ENCODE measurements around the gene CDK6. TPM values are rescaled to one million over a fixed set of nuclear protein-coding genes. Genes with fewer than 3 reads are reported as not detected.

Gene CDK6
- total RNA-seq, 1 donor: 36.0 TPM

DNA sequence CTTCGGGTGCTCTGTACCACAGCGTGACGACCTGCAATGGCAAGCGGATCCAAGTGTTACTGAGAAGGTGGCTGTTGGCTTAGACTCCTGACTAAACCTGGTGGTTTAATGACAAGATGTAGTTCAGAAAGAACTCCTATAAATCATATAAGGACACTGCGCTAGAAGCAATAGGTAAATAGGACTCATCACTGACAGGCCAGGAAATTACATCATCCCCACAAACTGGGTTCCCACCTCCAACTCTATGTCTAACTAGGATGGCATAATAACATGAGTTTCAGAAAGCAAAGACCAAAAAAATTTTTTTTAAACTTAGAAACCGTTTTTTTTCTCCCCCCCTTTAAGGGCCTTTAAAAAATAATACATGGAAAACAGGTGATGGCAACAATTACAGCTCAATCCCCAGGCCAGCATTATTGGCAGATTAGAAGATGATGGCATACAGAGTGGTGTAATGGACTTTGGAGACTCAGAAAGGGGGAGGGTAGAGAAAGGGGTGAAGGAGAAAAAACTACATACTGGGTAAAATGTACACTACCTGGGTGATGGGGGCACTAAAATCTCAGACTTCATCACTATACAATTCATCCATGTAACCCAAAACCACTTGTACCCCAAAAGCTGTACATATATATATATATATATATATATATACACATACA, 164.7 kb downstream of the CDK6 start:
- no peak overlapping the region for H3K4me3 ChIP-seq (ENCODE audit: low read depth, low read length)
- no peak for DNase-seq (ENCODE audit: low read depth)
- no peak for TF ChIP-seq CTCF (IDR thresholded peaks at IDR 0.05; ENCODE audit: insufficient read depth, low read length)

- no peak for DNase-seq (ENCODE audit: low read depth)
- no peak overlapping the region for H3K4me3 ChIP-seq (ENCODE audit: low read depth, low read length)
- TF ChIP-seq CTCF (IDR thresholded peaks at IDR 0.05; ENCODE audit: insufficient read depth, low read length): no peak
Observed at GRCh38 chr7:92670204-92670851, 166.0 kb downstream of the CDK6 start.

DNA sequence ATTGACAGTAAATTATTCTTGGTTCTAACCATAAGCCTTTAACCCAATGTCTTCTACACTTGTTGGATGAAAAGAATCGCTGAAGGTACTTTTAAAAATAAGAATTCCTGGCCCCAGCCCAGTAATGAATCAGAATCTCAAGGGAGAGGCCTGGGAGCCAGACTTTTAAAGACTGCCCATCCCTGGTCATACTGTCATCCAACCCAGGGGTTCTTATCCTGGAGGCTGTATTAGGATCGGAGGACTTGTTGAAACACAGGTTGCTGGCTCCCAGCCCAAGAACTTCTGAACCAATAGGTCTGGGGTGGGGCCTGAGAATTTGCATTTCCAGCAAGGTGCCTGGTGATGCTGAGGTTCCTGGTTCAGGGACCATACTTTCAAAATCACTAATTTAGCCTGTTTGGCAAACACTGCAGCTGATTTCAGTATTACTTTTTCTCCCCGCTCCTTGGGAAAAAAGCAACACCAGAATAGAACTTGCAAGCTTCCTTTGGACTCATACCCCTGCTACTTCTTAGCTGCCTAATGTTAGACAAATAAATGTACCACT, 166.7 kb downstream of the CDK6 start:
- DNase-seq (ENCODE audit: low read depth): peak; percentile 55
- H3K4me3 ChIP-seq (ENCODE audit: low read depth, low read length): no peak overlapping the region
- no peak for TF ChIP-seq CTCF (IDR thresholded peaks at IDR 0.05; ENCODE audit: insufficient read depth, low read length)

GRCh38 chr7:92668564-92668963, 167.8 kb downstream of the CDK6 start:
- no peak for TF ChIP-seq CTCF (IDR thresholded peaks at IDR 0.05; ENCODE audit: insufficient read depth, low read length)
- no peak for DNase-seq (ENCODE audit: low read depth)
- H3K4me3 ChIP-seq (ENCODE audit: low read depth, low read length): no peak overlapping the region

DNA sequence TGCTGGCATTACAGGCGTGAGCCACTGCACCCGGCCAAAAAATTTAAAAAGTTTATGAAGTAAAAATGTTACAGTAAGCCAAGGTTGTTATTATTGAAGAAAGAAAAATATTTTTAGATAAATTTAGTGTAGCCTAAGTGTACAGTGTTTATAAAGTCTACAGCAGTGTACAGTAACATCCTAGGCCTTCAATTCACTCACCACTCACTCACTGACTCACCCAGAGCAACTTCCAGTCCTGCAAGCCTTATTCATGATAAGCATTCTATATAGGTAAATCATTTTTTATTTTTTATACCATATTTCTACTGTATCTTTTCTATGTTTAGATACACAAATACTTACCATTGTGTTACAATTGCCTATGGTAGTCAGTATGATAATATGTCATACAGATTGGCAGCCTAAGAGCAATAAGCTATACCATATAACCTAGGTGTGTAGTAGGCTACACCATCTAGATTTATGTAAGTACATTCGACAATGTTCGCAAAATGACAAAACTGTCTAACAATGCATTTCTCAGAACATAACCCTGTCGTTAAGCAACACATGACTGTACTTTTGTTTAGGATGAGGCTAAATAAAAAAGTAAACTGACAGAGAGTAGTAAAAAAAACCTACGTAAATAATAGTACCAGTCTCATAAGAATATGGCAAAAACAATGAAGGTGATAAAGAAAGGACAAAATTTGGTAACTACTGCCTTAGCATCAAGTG, 168.4 kb downstream of the CDK6 start:
- peak; percentile 26 for DNase-seq (ENCODE audit: low read depth)
- no peak for TF ChIP-seq CTCF (IDR thresholded peaks at IDR 0.05; ENCODE audit: insufficient read depth, low read length)

DNA sequence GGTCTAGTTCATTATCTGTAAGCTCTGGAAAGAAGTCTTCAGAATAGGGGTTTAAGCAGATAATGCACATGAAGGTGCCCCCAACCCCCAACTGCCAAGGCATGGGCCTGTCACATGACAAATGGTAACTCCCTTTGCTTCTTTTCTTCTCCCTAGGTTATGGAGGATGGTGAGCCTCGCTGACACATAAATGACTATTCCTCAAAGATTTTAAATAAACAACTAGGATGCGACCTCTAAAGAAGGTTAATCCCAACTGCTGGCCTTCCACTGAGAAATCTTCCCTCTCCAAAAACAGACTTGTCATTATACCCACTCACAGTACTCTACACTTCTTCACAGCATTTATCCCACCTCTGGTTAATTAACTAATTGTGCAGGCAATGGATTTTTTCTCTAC, 170.4 kb downstream of the CDK6 start:
- no peak for DNase-seq (ENCODE audit: low read depth)
- TF ChIP-seq CTCF (IDR thresholded peaks at IDR 0.05; ENCODE audit: insufficient read depth, low read length): no peak
- H3K4me3 ChIP-seq (ENCODE audit: low read depth, low read length): no peak overlapping the region

More for the DNA sequence above, 168.4 kb downstream of the CDK6 start:
- H3K4me3 ChIP-seq (ENCODE audit: low read depth, low read length): no peak overlapping the region
